Fibroblast of lung (primary cell): Measurements from ENCODE around the gene NOG. TPM values are rescaled to one million over a fixed set of nuclear protein-coding genes. Genes with fewer than 3 reads are reported as not detected.

Source experiments
- DNase-seq, 2 donors: peaks; one replicate each; pipeline versions ENCODE4 v3.0.0 to v3.0.0-alpha.2; 2010; ENCODE audit warnings: low read depth in 2 of 2
- H2AFZ ChIP-seq: 2 replicates; pipeline ENCODE4 v1.5.1; 2012; ENCODE audit warnings: low read length, control low read depth, inconsistent platforms
- H3K27ac ChIP-seq: 2 replicates; pipeline ENCODE4 v1.5.1; 2011; ENCODE audit warnings: low read length, control low read depth; ENCODE audit not compliant: insufficient read depth
- H3K27me3 ChIP-seq: 2 replicates; pipeline ENCODE4 v1.5.1; 2011; ENCODE audit warnings: mild to moderate bottlenecking, low read length; ENCODE audit not compliant: control insufficient read depth, insufficient read depth
- H3K36me3 ChIP-seq: 2 replicates; pipeline ENCODE4 v1.5.1; 2011; ENCODE audit warnings: low read length; ENCODE audit not compliant: control insufficient read depth, insufficient read depth
- H3K4me1 ChIP-seq: 2 replicates; pipeline ENCODE4 v1.5.1; 2011; ENCODE audit warnings: low read length; ENCODE audit not compliant: control insufficient read depth, insufficient read depth; ENCODE audit errors: extremely low read depth
- H3K4me2 ChIP-seq: 2 replicates; pipeline ENCODE4 v1.5.1; 2011; ENCODE audit warnings: low read length, control low read depth; ENCODE audit not compliant: insufficient read depth; ENCODE audit errors: extremely low read depth
- H3K4me3 ChIP-seq, 4 experiments: fragments of 200-600 bp in 1 of 4; sonication (generic) in 1 of 4; replicated peaks in 1 of 4; 2 replicates each; pipeline ENCODE4 v1.5.1; 2011 to 2016; ENCODE audit warnings: low read length in 4 of 4, low read depth in 3 of 4, mild to moderate bottlenecking in 3 of 4, control low read depth in 2 of 4, inconsistent platforms in 1 of 4, mixed read lengths in 1 of 4; ENCODE audit not compliant: insufficient read depth in 1 of 4; ENCODE audit errors: control extremely low read depth in 1 of 4
- H3K79me2 ChIP-seq: 2 replicates; pipeline ENCODE4 v1.5.1; 2012; ENCODE audit warnings: mild to moderate bottlenecking, low read length, inconsistent platforms; ENCODE audit not compliant: control insufficient read depth, insufficient read depth
- H3K9ac ChIP-seq: 2 replicates; pipeline ENCODE4 v1.5.1; 2011; ENCODE audit warnings: mild to moderate bottlenecking, low read length, control low read depth; ENCODE audit not compliant: insufficient read depth
- H3K9me3 ChIP-seq: 2 replicates; pipeline ENCODE4 v1.5.1; 2012; ENCODE audit warnings: low read depth, low read length; ENCODE audit not compliant: control insufficient read depth, insufficient read depth
- H4K20me1 ChIP-seq: 2 replicates; pipeline ENCODE4 v1.5.1; 2011; ENCODE audit warnings: low read length; ENCODE audit not compliant: control insufficient read depth, insufficient read depth; ENCODE audit errors: extremely low read depth
- EZH2 ChIP-seq: IDR thresholded peaks from 2 replicates; pipeline ENCODE4 v1.5.1; 2012; ENCODE audit warnings: low read length, control low read depth, mild to moderate bottlenecking; ENCODE audit errors: missing control alignments
- polyA plus RNA-seq, 2 donors: library from polyadenylated mRNA; depleted of rRNA in 1 of 2; stranded (reverse) in 1 of 2; unstranded in 1 of 2; fragments of >200 nt; gene quantifications; 2 replicates each; pipeline ENCODE4 v1.2.1, GENCODE V29; 2011 to 2012; ENCODE audit warnings: missing spikeins in 1 of 2
- total RNA-seq: library from RNA; depleted of rRNA; stranded (reverse); fragments of >200 nt; gene quantifications from 2 replicates; pipeline ENCODE4 v1.2.1, GENCODE V29; 2014
- TF ChIP-seq, protein P1 (sequence below), 2 donors: IDR thresholded peaks in 1 of 2; conservative IDR thresholded peaks in 1 of 2; 1 replicate in 1 of 2; 2 replicates in 1 of 2; pipeline ENCODE4 v1.5.1; 2011 to 2012; ENCODE audit warnings: low read length in 2 of 2, control low read depth in 1 of 2, inconsistent platforms in 1 of 2, low read depth in 1 of 2, mild to moderate bottlenecking in 1 of 2

Gene NOG
- total and polyA plus RNA-seq, 2 donors (not counting 1 experiment from before 2014, with no cell fraction given): 0.73 to 0.99 TPM

GRCh38 chr17:56603486-56604238, 10.2 kb downstream of the NOG start:
- H3K4me1 ChIP-seq: no peaks in the 10 kb centered on the region
- no peaks in the 10 kb centered on the region for H3K79me2 ChIP-seq
- no peaks in the 10 kb centered on the region for H3K36me3 ChIP-seq
- no peak overlapping the region for H3K9ac ChIP-seq
- peak in 1 of 2 donors; percentile 42 for DNase-seq
- TF ChIP-seq, protein P1, sequence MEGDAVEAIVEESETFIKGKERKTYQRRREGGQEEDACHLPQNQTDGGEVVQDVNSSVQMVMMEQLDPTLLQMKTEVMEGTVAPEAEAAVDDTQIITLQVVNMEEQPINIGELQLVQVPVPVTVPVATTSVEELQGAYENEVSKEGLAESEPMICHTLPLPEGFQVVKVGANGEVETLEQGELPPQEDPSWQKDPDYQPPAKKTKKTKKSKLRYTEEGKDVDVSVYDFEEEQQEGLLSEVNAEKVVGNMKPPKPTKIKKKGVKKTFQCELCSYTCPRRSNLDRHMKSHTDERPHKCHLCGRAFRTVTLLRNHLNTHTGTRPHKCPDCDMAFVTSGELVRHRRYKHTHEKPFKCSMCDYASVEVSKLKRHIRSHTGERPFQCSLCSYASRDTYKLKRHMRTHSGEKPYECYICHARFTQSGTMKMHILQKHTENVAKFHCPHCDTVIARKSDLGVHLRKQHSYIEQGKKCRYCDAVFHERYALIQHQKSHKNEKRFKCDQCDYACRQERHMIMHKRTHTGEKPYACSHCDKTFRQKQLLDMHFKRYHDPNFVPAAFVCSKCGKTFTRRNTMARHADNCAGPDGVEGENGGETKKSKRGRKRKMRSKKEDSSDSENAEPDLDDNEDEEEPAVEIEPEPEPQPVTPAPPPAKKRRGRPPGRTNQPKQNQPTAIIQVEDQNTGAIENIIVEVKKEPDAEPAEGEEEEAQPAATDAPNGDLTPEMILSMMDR (conservative IDR thresholded peaks at IDR 0.05 in 1 of 2, IDR thresholded peaks at IDR 0.05 in 1 of 2; ENCODE audit: low read depth in 1 of 2, low read length in 2 of 2): no peak
- no peak overlapping the region for H2AFZ ChIP-seq
- no peak overlapping the region for H3K4me2 ChIP-seq
- H3K9me3 ChIP-seq: no peaks in the 10 kb centered on the region
- H3K4me3 ChIP-seq: no peak overlapping the region
- H3K27me3 ChIP-seq: no peaks in the 10 kb centered on the region
- H4K20me1 ChIP-seq: no peaks in the 10 kb centered on the region
- H3K27ac ChIP-seq: no peak overlapping the region

DNA sequence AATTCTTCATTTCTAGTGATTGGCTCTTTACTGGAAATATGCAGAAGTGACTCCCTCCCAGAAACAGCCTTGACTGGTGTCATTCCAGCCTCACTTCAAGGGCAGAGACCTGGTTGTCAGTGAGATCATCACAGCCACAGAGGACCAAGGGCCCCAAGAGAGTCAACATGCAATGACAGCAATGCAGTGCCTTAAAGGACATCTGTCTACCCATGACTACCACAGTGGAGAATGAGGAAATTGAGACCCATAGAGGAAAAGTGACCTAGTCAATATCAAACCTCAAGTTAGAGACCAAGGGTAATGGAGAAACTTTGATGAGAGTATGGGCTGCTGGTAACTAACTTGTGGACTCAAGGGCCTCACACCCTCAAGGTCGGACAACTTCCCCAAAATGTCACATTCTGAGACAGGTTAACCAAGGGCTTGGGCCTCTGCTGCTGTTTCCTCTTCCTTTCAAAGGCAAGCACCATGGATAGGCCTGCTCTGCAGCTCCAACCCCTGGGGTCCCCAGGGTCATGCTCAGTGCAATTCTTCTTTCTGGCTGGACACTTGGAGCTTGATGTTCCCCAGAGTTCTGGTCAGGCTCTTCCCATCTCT, 11.3 kb downstream of the NOG start:
- Histone ChIP-seq H3K4me2 (no peak overlapping the region), H3K9me3 (no peaks in the 10 kb centered on the region), H4K20me1 (no peaks in the 10 kb centered on the region), H3K79me2 (no peaks in the 10 kb centered on the region), H3K27me3 (no peaks in the 10 kb centered on the region), H2AFZ (no peak overlapping the region), H3K4me3 (no peak overlapping the region), H3K27ac (no peak overlapping the region), H3K36me3 (no peaks in the 10 kb centered on the region), H3K9ac (no peak overlapping the region), H3K4me1 (no peaks in the 10 kb centered on the region)
- TF ChIP-seq EZH2: no peak
- TF ChIP-seq, protein P1 (conservative IDR thresholded peaks at IDR 0.05 in 1 of 2, IDR thresholded peaks at IDR 0.05 in 1 of 2; ENCODE audit: low read depth in 1 of 2, low read length in 2 of 2): no peak
- no peak for DNase-seq

DNA sequence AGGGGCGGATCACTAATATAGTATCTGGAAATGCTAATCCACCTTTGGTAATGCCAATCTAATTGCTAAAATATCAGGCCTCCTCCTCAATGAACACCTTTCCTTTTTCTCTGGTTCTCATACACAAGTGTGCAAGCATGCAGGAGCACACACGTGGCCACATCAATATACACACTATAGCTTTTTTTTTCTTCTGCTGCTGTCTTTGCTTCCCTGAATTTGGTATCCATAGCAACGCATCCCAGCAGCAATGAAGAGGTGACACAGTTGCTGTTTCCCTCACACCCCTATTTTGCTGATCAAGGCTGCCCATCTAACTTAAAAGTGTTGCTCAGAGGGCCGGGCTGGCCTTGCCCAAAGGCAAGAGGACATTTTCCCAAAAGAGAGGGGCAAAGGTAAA, 15.4 kb downstream of the NOG start:
- no peaks in the 10 kb centered on the region for H3K4me1 ChIP-seq
- no peak for DNase-seq
- H3K27ac ChIP-seq: no peak overlapping the region
- H3K4me2 ChIP-seq: no peak overlapping the region
- no peaks in the 10 kb centered on the region for H3K27me3 ChIP-seq
- no peaks in the 10 kb centered on the region for H3K36me3 ChIP-seq
- no peak overlapping the region for H2AFZ ChIP-seq
- TF ChIP-seq EZH2: no peak
- TF ChIP-seq, protein P1 (conservative IDR thresholded peaks at IDR 0.05 in 1 of 2, IDR thresholded peaks at IDR 0.05 in 1 of 2; ENCODE audit: low read depth in 1 of 2, low read length in 2 of 2): no peak
- H4K20me1 ChIP-seq: no peaks in the 10 kb centered on the region
- no peaks in the 10 kb centered on the region for H3K9me3 ChIP-seq
- no peak overlapping the region for H3K9ac ChIP-seq
- H3K79me2 ChIP-seq: no peaks in the 10 kb centered on the region
- no peak overlapping the region for H3K4me3 ChIP-seq
